Esophagus squamous epithelium (tissue), 5 donors: Measurements from ENCODE around the gene COX6B1. TPM values are rescaled to one million over a fixed set of nuclear protein-coding genes. Genes with fewer than 3 reads are reported as not detected.

Experiments
- DNase-seq: peaks from one replicate; lab custom pipeline; 2025; lab: John Stamatoyannopoulos, UW
- H3K27ac ChIP-seq, 4 donors: fragments of 200-600 bp; sonication (generic); one replicate each; pipeline ENCODE4 v1.5.1; 2016 to 2019; ENCODE audit warnings: mild to moderate bottlenecking in 1 of 4
- H3K27me3 ChIP-seq, 4 donors: fragments of 200-600 bp; sonication (generic); 1 replicate in 3 of 4; 2 replicates in 1 of 4; pipeline versions ENCODE4 v1.5.1 to v1.6.0; 2017 to 2021; ENCODE audit warnings: antibody characterized with exemption in 1 of 4
- H3K36me3 ChIP-seq, 3 donors: fragments of 200-600 bp; sonication (generic); one replicate each; pipeline ENCODE4 v1.5.1; 2016 to 2019
- H3K4me1 ChIP-seq, 3 donors: fragments of 200-600 bp; sonication (generic); one replicate each; pipeline ENCODE4 v1.5.1; 2017 to 2019
- H3K4me3 ChIP-seq, 4 donors: fragments of 200-600 bp; sonication (generic); 1 replicate in 3 of 4; 2 replicates in 1 of 4; pipeline ENCODE4 v1.5.1; 2016 to 2019; ENCODE audit warnings: mild to moderate bottlenecking in 2 of 4, moderate library complexity in 1 of 4
- H3K9me3 ChIP-seq, 3 donors: fragments of 200-600 bp; sonication (generic); one replicate each; pipeline ENCODE4 v1.5.1; 2016 to 2019
- CTCF ChIP-seq, 6 experiments: fragments of 450-650 bp in 4 of 6; fragments of 200-600 bp in 2 of 6; sonication (generic) in 2 of 6; IDR thresholded peaks; one replicate each; pipeline ENCODE4 v1.5.1; 2016 to 2019; ENCODE audit warnings: antibody characterized with exemption in 6 of 6, mild to moderate bottlenecking in 4 of 6, moderate library complexity in 4 of 6
- POLR2A ChIP-seq, 4 donors: fragments of 450-650 bp; IDR thresholded peaks; one replicate each; pipeline ENCODE4 v1.6.1; 2017; ENCODE audit warnings: antibody characterized with exemption in 4 of 4, mild to moderate bottlenecking in 4 of 4, moderate library complexity in 3 of 4
- WGBS, 2 donors: methylation state at CpG; one replicate each; pipeline ENCODE4 v1.1.5; 2018; 5-methylcytosine and 5-hydroxymethylcytosine counted together
- intact Hi-C: fragments of 100-400 bp; cut with DNase I; formaldehyde crosslinking; loops from one replicate; pipeline ENCODE4 v1.15.0; 2022
- total RNA-seq, 4 donors: library from RNA; depleted of rRNA; stranded (reverse); fragments of >200 nt; gene quantifications; one replicate each; pipeline ENCODE4 v1.1.0, GENCODE V29; 2016
- donor health status: DM: yes; HTN: yes; CAD: no.

COX6B1 gene
- total RNA-seq, 4 donors from 2014 or later = 582 to 942 (median 761) TPM

- Histone ChIP-seq H3K9me3 (peaks cover 0 to 8% (median 8%) of the 10 kb centered on the region in 3 donors), H3K27ac (peak overlapping the region in 1 of 4 donors; percentile 28), H3K4me1 (peaks cover 3 to 18% (median 9%) of the 10 kb centered on the region in 3 donors), H3K36me3 (peaks cover 0 to 2% (median 0%) of the 10 kb centered on the region in 3 donors), H3K27me3 (no peaks in the 10 kb centered on the region), H3K4me3 (no peak overlapping the region)
- WGBS, 2 donors = 64 to 73% methylated on average over 4 to 5 of the region's 6 CpGs
- TF ChIP-seq POLR2A (IDR thresholded peaks at IDR 0.05) (no peak), CTCF (IDR thresholded peaks at IDR 0.05) (no peak)
- intact Hi-C loops = no loop called here
- no peak for DNase-seq
Measured at GRCh38 chr19:35609851-35610353, 38.2 kb upstream of the COX6B1 start.

DNA sequence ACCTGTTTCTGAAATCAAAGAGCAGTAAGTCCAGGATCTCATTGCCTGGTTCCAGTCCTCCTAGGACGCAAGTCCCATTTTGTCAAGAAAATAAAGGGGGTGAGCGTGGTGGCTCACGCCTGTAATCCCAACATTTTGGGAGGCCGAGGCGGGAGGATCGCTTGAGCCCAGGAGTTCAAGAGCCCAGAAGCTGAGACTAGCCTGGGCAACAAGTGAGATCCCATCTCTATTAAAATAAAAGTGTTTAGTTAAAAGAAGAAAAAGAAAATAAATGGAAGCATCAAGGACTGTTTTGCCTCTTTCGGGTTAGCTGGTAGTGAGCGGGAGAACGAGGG is 35.9 kb upstream of the COX6B1 start:
- WGBS, 2 donors = 23 to 31% methylated on average over 7 to 9 of the region's 9 CpGs
- H3K27me3 ChIP-seq = no peaks in the 10 kb centered on the region
- no peak for DNase-seq
- intact Hi-C loops = no loop called here
- H3K9me3 ChIP-seq = peaks cover 0 to 8% (median 5%) of the 10 kb centered on the region in 3 donors
- peak overlapping the region; percentile 69 to 85 (median 70) for H3K4me3 ChIP-seq
- peak overlapping the region; percentile 60 to 86 (median 79) for H3K27ac ChIP-seq
- peaks cover 0 to 24% (median 5%) of the 10 kb centered on the region in 3 donors for H3K36me3 ChIP-seq
- H3K4me1 ChIP-seq = peaks cover 3 to 18% (median 9%) of the 10 kb centered on the region in 3 donors
- TF ChIP-seq POLR2A (IDR thresholded peaks at IDR 0.05) (no peak), CTCF (IDR thresholded peaks at IDR 0.05) (no peak)

DNA sequence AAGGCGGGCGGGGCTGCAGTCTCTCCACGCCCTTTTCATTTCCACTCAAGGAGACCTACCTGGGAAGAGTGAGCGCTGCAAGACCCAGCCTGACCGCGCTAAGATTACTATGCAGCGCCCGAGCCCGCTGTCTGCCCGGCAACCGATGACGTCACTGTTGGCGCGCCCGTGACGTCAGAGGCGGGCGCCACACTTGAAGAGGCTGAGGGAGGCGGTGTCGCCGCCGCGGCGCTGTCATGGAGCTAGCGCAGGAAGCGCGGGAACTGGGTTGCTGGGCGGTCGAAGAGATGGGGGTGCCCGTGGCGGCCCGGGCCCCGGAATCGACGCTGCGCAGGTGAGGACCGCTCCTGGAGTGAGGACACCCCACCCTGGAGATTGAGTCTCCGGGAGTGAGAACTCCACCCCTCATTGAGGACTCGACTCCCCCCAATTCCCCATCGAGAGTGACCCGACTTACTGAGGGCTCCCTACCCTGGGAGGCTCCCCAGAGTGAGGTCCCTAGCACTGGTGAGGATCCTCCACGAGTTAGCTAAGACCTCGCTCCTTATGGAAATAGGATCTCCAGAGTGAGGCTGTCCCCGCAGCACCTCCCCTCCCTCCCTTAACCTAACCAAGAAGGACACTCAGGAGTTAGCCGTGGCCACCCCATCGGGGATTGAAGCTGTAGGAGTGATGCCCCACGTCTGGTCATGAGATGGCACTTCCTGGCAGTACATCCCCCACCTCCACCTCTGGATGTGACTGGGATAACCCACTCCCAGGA is 35.4 kb upstream of the COX6B1 start, which contains the start of gene HAUS5:
HAUS5 (plus strand) TSS at position 177 of the 763 bp plus-strand sequence; CDS start at position 237, 60 bp downstream.
- H3K9me3 ChIP-seq = peaks cover 0 to 3% (median 0%) of the 10 kb centered on the region in 3 donors
- H3K4me1 ChIP-seq = peaks cover 3 to 18% (median 9%) of the 10 kb centered on the region in 3 donors
- WGBS, 2 donors = 0% methylated on average over 5 to 11 of the region's 47 CpGs
- H3K27ac ChIP-seq = peak within 1 kb of the TSS; percentile 60 to 86 (median 79)
- no peaks in the 10 kb centered on the region for H3K27me3 ChIP-seq
- peak in 2 of 4 donors; percentile 41 to 66 for TF ChIP-seq POLR2A (IDR thresholded peaks at IDR 0.05)
- peak in 4 of 6 experiments; percentile 20 to 67 (median 36) for TF ChIP-seq CTCF (IDR thresholded peaks at IDR 0.05)
- H3K4me3 ChIP-seq = peak within 1 kb of the TSS; percentile 69 to 85 (median 70)
- intact Hi-C loops = no loop called here
- peaks cover 0 to 29% (median 5%) of the 10 kb centered on the region in 3 donors for H3K36me3 ChIP-seq
- DNase-seq = peak; percentile 74

- intact Hi-C loops = no loop called here
Measured at GRCh38 chr19:35613574-35613973, 34.5 kb upstream of the COX6B1 start.

More at GRCh38 chr19:35613574-35613973, 34.5 kb upstream of the COX6B1 start:
- TF ChIP-seq CTCF (IDR thresholded peaks at IDR 0.05) (no peak), POLR2A (IDR thresholded peaks at IDR 0.05) (no peak)
- Histone ChIP-seq H3K27ac (no peak overlapping the region), H3K36me3 (peaks cover 0 to 38% (median 5%) of the 10 kb centered on the region in 3 donors), H3K4me1 (peaks cover 3 to 18% (median 9%) of the 10 kb centered on the region in 3 donors), H3K4me3 (no peak overlapping the region), H3K27me3 (no peaks in the 10 kb centered on the region), H3K9me3 (no peaks in the 10 kb centered on the region)
- 75 to 83% methylated on average over 1 of the region's 1 CpG for WGBS, 2 donors
- DNase-seq = no peak
